Brain microvascular endothelial cell (primary cell): Measurements from ENCODE around the gene ADGRG7.
"Not testable (repeated sequence)": the region's sequence is repeated elsewhere in the genome, so short reads cannot be mapped to it uniquely, and the experiment has no call there.

Source experiments
- DNase-seq: peaks from one replicate; pipeline ENCODE4 v3.0.0-alpha.2; 2020
- H3K27ac ChIP-seq: fragments of 250-450 bp; sonication (Bioruptor Pico); 2 replicates; pipeline ENCODE4 v1.5.1; 2020; ENCODE audit warnings: mild to moderate bottlenecking, moderate library complexity
- H3K27me3 ChIP-seq: fragments of 250-450 bp; sonication (Bioruptor Pico); replicated peaks from 2 replicates; pipeline ENCODE4 v1.5.1; 2020; ENCODE audit warnings: mild to moderate bottlenecking
- H3K36me3 ChIP-seq: fragments of 250-450 bp; sonication (Bioruptor Pico); replicated peaks from 2 replicates; pipeline ENCODE4 v1.5.1; 2020; ENCODE audit warnings: mild to moderate bottlenecking
- H3K4me3 ChIP-seq: 2 replicates; pipeline ENCODE4 v1.5.1; 2011; ENCODE audit warnings: low read depth, mild to moderate bottlenecking, control low read depth, low read length, moderate library complexity
- in situ Hi-C: cut with HindIII; loops from 2 replicates; pipeline ENCODE4 v1.10.0; 2017; ENCODE audit warnings: low sequenced_read_pairs, low pct_ligation_motif_present
- TF ChIP-seq, protein P1 (sequence below): IDR thresholded peaks from 2 replicates; pipeline ENCODE4 v1.5.1; 2011; ENCODE audit warnings: low read depth, mild to moderate bottlenecking, moderate library complexity, low read length, control low read depth, inconsistent platforms; ENCODE audit errors: missing control alignments

Gene ADGRG7

DNA sequence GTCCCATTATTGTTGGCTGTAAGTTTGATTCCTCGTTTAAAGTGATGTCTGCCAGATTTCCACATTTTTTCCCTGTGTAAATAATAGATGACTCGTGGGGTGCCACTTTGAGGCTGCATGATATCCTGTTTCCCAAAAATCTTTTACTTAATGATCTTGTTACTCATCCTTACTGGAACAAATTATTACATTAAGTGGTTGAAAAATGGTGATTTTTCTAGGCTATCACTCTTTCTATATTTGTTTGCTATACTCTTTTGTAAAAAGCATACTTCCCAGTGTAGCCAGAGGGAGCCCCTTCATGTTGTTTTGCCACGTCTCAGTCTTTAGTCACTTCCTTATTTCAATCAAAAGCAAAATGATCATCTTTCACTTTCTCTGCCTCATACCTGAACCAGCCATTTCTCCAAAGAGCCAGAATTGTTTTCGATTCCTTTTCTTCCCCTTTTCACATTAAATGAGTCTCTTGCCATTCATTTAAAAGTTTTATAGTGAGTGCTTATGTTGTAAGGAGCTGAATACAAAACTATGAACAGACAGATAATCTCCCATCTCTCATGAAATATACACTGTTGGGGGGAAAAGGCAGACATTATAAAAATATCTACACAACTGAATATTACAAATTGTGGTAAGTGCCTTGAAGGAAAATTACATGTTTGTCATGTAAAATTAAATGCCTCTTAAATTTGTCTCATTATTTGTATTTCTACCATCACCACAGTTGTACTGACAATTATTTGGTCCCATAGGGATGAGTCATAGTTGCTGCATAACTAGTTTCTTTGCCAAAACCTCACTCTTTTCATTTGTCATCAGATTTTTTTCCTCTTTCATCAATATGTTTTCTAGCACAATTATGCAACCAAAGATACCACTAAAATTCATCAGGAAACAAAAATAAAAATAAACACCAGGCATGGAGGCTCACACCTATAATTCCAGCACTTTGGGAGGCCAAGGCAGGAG is 41.5 kb downstream of the ADGRG7 start:
- in situ Hi-C loops, result no loop called here
- TF ChIP-seq, protein P1, sequence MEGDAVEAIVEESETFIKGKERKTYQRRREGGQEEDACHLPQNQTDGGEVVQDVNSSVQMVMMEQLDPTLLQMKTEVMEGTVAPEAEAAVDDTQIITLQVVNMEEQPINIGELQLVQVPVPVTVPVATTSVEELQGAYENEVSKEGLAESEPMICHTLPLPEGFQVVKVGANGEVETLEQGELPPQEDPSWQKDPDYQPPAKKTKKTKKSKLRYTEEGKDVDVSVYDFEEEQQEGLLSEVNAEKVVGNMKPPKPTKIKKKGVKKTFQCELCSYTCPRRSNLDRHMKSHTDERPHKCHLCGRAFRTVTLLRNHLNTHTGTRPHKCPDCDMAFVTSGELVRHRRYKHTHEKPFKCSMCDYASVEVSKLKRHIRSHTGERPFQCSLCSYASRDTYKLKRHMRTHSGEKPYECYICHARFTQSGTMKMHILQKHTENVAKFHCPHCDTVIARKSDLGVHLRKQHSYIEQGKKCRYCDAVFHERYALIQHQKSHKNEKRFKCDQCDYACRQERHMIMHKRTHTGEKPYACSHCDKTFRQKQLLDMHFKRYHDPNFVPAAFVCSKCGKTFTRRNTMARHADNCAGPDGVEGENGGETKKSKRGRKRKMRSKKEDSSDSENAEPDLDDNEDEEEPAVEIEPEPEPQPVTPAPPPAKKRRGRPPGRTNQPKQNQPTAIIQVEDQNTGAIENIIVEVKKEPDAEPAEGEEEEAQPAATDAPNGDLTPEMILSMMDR, result peak; percentile 55
- H3K27ac ChIP-seq, result peak overlapping the region; percentile 76
- H3K4me3 ChIP-seq, result peak overlapping the region; percentile 9
- no peaks in the 10 kb centered on the region for H3K36me3 ChIP-seq
- no peaks in the 10 kb centered on the region for H3K27me3 ChIP-seq
- DNase-seq, result peak; percentile 49

DNA sequence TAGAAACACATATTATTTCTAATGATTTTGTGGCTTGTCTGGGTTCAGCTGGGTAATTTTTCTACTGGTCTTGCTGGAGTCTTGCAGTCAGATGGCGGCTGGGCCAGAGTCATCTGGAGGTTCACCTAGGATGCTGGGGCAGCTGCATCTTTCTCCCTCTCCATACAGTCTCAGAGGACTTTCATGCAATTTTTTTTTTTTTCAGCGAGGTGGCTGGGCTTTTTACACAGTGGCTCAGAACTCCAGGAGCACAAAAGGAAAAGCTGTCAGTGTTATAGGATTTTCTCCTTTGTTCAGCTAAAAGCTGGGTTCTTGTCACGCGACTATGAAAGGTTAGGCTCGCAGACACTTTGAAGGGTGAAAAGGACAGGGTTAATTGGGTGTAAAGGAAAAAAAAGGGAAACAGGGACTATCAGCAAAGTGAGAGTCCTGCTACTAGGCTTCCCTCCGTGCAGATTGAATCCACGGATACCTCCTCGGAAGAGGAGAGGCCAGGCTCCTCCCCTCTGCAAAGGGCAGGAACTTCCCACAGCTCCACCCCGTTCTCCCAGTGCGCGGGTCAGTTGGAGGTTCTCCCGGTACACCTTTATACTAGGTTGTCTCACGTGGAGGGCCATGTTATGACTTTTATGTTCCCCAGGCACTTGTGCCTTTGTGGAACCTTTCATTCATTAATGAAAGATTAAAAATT is 44.3 kb downstream of the ADGRG7 start:
- Histone ChIP-seq H3K4me3 (no peak overlapping the region), H3K27me3 (no peaks in the 10 kb centered on the region), H3K27ac (no peak overlapping the region), H3K36me3 (no peaks in the 10 kb centered on the region)
- in situ Hi-C loops, result no loop called here
- TF ChIP-seq, protein P1, result no peak
- no peak for DNase-seq

DNA sequence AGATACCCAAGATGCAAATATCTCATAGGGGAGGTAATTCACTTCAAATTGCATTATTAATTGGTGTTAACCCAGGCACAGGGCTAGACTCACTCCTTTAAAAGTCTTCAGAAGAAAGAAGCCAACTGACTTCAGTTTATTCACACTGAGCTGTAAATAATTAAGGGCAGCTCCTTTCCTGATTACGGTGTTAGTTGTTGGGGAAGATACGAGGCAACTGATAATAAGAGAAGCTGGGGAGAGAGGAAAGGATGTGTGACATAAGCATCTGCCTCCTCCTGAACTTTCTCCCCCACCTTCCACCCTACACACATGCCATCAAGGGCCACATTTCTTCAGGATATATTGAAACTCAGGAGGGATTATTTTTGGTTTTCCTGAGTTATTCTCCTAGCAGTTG is 47.5 kb downstream of the ADGRG7 start:
- in situ Hi-C loops, result no loop called here
- H3K36me3 ChIP-seq, result no peaks in the 10 kb centered on the region
- H3K4me3 ChIP-seq, result no peak overlapping the region
- TF ChIP-seq, protein P1, result no peak
- no peak overlapping the region for H3K27ac ChIP-seq
- no peaks in the 10 kb centered on the region for H3K27me3 ChIP-seq
- DNase-seq, result no peak

DNA sequence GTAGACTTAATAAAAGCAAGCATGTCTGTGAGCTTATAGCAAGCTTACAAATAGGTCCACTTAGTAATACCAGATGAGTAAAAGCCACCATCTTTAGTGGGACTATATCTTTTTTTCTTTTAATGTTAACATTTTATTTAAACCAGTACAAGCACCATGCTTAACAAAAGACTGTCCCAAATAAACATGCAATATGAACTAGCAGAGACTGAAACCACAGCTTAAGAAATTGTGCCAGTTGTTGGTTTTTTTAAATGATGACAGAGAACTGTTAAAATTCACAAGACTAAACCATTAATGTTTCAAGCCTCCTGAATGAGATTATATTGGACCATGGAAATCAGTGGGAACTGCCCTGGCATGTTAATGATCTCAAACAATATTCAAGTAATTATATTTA is 51.9 kb downstream of the ADGRG7 start:
- DNase-seq, H3K27me3 ChIP-seq, H3K36me3 ChIP-seq, in situ Hi-C loops, H3K27ac ChIP-seq, H3K4me3 ChIP-seq: not testable (repeated sequence)

DNA sequence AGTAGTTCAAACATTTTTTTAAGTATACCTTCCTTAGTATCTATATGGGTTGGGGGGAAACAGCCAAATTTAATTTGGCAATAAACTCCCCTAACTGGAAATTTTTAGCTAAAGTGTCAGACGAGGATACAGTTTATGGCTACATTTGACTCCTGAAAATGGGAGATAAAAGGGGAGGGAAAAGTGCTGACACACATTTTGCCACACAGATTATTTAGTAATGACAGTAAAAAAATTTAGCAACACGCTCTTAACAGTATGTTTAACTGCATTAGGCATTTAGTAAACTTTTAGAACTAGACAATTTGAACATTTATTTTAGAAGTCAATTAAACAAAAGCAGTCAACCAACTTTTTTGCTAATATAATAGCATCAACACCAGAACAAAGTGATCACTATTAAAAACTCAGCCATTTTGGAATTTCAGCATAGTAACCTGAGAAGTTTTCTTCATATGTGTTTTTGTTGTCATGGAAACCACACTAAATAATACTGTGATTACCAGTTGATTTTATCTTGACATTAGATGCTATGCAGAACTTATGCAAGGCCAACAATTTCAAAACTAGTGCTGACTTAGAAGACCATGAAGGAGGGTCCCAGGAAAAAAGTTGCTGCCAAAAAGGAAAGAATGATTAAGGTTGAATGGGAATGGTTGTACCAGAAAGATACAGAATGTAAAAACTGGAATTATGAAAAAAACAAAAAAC is 52.9 kb downstream of the ADGRG7 start:
- TF ChIP-seq, protein P1, result no peak
- in situ Hi-C loops, result no loop called here
- DNase-seq, result no peak
- Histone ChIP-seq H3K27me3 (no peaks in the 10 kb centered on the region), H3K27ac (no peak overlapping the region), H3K4me3 (no peak overlapping the region), H3K36me3 (no peaks in the 10 kb centered on the region)

DNA sequence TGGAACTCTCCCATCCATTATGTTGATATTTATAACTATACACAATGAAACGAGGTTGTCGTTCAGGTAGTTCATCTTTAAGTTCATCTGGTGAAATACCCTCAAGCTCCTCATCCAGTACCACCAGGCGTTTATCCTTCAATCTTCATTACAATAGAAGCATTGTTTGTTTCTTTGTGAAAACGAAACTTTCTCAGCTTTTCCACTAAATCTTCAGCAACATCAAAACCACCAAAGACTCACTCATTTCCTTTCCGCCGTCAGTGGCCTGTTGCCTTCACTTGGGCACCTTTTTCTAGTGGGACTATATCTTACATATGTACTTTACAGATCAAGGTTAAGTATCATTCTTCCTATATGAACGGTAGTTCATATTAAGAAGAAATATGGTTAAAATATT is 55.8 kb downstream of the ADGRG7 start:
- no peak overlapping the region for H3K27ac ChIP-seq
- no peak overlapping the region for H3K4me3 ChIP-seq
- no peaks in the 10 kb centered on the region for H3K27me3 ChIP-seq
- TF ChIP-seq, protein P1, result no peak
- in situ Hi-C loops, result no loop called here
- H3K36me3 ChIP-seq, result no peaks in the 10 kb centered on the region
- no peak for DNase-seq

DNA sequence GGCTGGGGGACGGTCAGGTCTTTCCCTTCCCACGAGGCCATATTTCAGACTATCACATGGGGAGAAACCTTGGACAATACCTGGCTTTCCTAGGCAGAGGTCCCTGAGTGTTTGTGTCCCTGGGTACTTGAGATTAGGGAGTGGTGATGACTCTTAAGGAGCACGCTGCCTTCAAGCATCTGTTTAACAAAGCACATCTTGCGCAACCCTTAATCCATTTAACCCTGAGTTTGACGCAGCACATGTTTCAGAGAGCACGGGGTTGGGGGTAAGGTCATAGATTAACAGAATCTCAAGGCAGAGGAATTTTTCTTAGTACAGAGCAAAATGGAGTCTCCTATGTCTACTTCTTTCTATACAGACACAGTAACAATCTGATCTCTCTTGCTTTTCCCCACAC is 57.3 kb downstream of the ADGRG7 start:
- H3K27ac ChIP-seq, H3K36me3 ChIP-seq, DNase-seq, in situ Hi-C loops, H3K4me3 ChIP-seq, H3K27me3 ChIP-seq: not testable (repeated sequence)

DNA sequence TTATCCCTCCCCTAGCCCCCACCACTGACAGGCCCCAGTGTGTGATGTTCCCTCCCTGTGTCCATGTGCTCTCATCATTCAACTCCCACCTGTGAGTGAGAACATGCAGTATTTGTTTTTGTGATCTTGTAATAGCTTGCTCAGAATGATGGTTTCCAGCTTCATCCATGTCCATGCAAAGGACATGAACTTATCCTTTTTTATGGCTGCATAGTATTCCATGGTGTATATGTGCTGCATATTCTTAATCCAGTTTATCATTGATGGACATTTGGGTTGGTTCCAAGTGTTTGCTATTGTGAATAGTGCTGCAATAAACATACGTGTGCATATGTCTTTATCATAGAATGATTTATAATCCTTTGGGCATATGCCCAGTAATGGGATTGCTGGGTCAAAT is 57.9 kb downstream of the ADGRG7 start:
- H3K4me3 ChIP-seq, in situ Hi-C loops: not testable (repeated sequence)

More for the DNA sequence above, 57.9 kb downstream of the ADGRG7 start:
- not testable (repeated sequence) for H3K27me3 ChIP-seq, DNase-seq, H3K27ac ChIP-seq, H3K36me3 ChIP-seq
